DND-41 (cell line): ENCODE results near the gene PTH2.

ENCODE experiments used
- CTCF ChIP-seq: IDR thresholded peaks from 2 replicates; pipeline ENCODE4 v1.5.1; 2012; ENCODE audit warnings: borderline replicate concordance, low read length, moderate library complexity, mild to moderate bottlenecking; ENCODE audit not compliant: poor library complexity, severe bottlenecking; ENCODE audit errors: extremely low read depth
- EZH2 ChIP-seq: IDR thresholded peaks from 3 replicates; pipeline ENCODE4 v1.6.1; 2012; ENCODE audit warnings: borderline replicate concordance, low read depth, mild to moderate bottlenecking, moderate library complexity, low read length, inconsistent platforms; ENCODE audit not compliant: severe bottlenecking

GRCh38 chr19:49420227-49420626 lies 3.0 kb downstream of the PTH2 start:
- TF ChIP-seq CTCF (no peak), EZH2 (no peak)
